Measurements from ENCODE around the gene PHLDA1.

The PHLDA1 gene

DNA sequence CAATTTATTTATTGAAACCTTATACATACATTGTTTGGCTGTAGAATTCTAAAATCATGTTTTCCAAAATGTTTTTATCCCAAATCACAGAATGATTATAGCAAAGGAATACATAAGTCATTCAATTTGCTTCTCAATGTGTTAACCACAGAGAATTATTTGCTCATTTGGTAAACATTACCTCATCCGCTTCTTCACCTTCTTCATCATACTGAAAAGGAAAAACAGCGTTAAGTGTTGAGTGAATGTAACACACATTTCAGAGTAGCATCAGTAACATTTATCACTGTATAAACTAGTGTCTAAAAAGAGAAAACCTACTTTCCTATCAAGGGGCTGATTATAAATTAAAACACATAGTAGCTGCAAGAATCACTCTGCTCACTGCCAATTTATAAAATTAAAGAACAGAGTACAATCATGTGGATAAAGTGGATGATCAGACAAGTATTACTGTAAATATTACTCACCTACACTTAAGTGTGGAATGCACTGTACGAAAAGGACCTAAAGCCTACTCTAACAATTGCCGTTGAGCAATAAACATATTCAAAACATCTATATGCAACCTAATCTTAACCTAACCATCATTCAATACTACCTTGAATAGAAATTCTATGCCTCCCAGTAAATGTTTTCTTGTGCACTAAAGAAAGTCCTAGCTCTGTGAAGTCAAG lies 18.1 kb upstream of the PHLDA1 start:
- ATAC-seq, result peak; percentile 28
- Mint-ChIP-seq H3K36me3 (ENCODE audit: low read depth) (peaks cover 69% of the 10 kb centered on the region), H3K27ac (peak overlapping the region; percentile 13)

DNA sequence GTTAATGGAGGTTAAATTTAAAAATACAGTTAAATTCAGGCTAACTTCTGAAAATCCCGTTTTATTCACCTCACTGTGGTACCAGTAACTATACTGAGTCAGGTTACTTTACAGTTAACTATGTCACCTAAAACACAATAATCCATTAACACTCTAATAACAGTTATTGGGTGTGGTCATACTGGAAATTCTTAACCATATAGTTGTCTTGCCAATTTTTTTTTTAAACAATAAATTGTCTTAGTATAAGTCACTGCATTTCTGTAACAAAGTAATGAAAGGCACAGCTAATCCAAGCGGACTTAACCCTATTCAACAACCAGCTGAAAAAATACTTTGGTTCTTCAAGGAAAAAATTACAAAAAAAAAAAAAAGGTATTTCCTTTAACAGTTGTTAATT lies 16.2 kb upstream of the PHLDA1 start:
- Mint-ChIP-seq H3K27ac (no peak overlapping the region), H3K4me3 (no peak overlapping the region), H3K4me1 (no peaks in the 10 kb centered on the region), H3K9me3 (no peaks in the 10 kb centered on the region), H3K27me3 (no peaks in the 10 kb centered on the region), H3K36me3 (ENCODE audit: low read depth) (peaks cover 59% of the 10 kb centered on the region)
- DNase-seq (no peak), ATAC-seq (no peak)

More for the DNA sequence above, 18.1 kb upstream of the PHLDA1 start:
- no peak for DNase-seq
- Mint-ChIP-seq H3K27me3 (no peaks in the 10 kb centered on the region), H3K9me3 (no peaks in the 10 kb centered on the region), H3K4me1 (no peaks in the 10 kb centered on the region), H3K4me3 (no peak overlapping the region)

DNA sequence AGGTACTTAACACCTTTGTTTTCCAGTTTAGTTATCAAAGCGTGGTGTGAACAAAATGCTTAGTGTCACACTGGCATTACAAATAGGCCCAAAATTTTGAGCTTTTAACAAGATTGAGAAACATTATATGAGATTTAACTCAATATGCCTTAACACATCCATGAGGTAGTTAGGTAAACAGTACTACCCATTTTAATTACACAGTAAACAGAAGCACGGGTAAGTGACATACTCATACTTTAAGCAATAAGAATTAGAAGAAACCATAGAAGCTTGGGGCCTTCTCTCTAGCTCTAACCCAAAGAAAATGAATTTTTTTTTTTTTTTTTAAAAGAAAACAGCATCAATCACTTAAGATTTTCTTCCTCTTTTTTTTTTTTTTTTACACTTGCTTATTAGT lies 15.5 kb upstream of the PHLDA1 start:
- H3K27me3 Mint-ChIP-seq, result no peaks in the 10 kb centered on the region
- H3K9me3 Mint-ChIP-seq, result no peaks in the 10 kb centered on the region
- no peak overlapping the region for H3K27ac Mint-ChIP-seq
- H3K4me3 Mint-ChIP-seq, result no peak overlapping the region
- ATAC-seq (no peak), DNase-seq (no peak)
- H3K4me1 Mint-ChIP-seq, result no peaks in the 10 kb centered on the region
- H3K36me3 Mint-ChIP-seq (ENCODE audit: low read depth), result peaks cover 54% of the 10 kb centered on the region

DNA sequence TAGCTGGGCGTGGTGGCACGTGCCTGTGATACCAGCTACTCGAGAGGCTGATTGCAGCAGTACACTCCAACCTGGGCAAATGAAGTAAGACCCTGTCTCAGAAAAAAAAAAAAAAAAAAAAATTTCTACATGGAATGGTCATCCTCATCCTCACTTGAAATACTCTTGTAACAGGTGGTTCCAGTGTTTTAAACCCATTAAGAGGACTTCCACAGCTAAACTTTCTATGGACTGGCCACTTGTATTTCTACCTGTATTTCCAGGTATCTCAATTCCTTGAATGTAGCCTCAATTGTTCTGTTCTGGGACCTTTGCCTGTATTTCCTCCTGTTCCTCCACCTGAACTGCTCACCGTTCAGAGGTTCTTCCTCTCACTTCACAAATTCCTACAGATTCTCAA lies 11.8 kb upstream of the PHLDA1 start:
- ATAC-seq (no peak), DNase-seq (no peak)
- no peaks in the 10 kb centered on the region for H3K27me3 Mint-ChIP-seq
- no peaks in the 10 kb centered on the region for H3K4me1 Mint-ChIP-seq
- H3K27ac Mint-ChIP-seq, result peak overlapping the region; percentile 15
- no peaks in the 10 kb centered on the region for H3K9me3 Mint-ChIP-seq
- peaks cover 25% of the 10 kb centered on the region for H3K36me3 Mint-ChIP-seq (ENCODE audit: low read depth)
- H3K4me3 Mint-ChIP-seq, result no peak overlapping the region

DNA sequence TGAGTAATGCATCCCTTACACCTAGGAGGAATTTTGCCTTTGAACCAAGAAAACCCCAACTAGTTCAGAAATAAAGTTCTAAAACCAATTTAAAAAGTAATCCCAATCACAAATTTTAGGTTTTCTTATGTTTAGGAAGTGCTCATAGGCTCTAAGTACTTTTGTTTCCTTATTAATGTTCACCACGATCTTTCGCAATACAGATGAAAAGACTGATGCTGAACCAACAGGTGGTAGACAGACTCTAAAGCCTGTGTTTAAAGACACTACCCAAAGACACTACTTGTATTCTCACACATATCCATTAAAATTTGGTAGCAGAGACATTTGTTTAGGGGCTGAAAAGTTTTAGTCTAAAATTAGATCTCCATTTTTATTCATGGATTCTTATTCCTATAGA lies 10.6 kb upstream of the PHLDA1 start:
- DNase-seq, result no peak
- no peak for ATAC-seq
- no peak overlapping the region for H3K27ac Mint-ChIP-seq
- H3K36me3 Mint-ChIP-seq (ENCODE audit: low read depth), result peaks cover 19% of the 10 kb centered on the region
- no peaks in the 10 kb centered on the region for H3K9me3 Mint-ChIP-seq
- H3K4me1 Mint-ChIP-seq, result peaks cover 7% of the 10 kb centered on the region
- no peaks in the 10 kb centered on the region for H3K27me3 Mint-ChIP-seq
- H3K4me3 Mint-ChIP-seq, result no peak overlapping the region

DNA sequence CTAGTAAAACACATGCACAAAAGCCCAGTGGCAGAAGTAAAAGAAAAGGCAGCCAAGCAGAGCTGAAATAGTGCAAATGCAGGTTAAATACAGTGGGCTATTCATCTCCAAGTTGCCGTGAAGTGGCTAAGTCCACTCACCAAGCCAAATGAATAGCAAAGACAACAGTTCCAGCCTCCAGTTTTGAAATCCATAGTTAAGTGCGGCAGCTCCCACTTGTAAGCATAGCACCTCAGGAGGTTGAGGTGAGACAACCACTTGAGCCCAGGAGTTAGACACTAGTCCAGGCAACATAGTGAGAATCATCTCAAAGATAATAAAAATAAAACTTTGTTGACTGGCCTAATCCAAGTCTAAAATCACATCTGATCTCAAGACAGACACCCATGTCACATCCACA lies 9.8 kb upstream of the PHLDA1 start:
- Mint-ChIP-seq H3K4me3 (no peak overlapping the region), H3K9me3 (no peaks in the 10 kb centered on the region), H3K36me3 (ENCODE audit: low read depth) (peaks cover 13% of the 10 kb centered on the region), H3K27me3 (no peaks in the 10 kb centered on the region), H3K4me1 (peaks cover 8% of the 10 kb centered on the region), H3K27ac (no peak overlapping the region)
- no peak for ATAC-seq
- DNase-seq, result no peak

DNA sequence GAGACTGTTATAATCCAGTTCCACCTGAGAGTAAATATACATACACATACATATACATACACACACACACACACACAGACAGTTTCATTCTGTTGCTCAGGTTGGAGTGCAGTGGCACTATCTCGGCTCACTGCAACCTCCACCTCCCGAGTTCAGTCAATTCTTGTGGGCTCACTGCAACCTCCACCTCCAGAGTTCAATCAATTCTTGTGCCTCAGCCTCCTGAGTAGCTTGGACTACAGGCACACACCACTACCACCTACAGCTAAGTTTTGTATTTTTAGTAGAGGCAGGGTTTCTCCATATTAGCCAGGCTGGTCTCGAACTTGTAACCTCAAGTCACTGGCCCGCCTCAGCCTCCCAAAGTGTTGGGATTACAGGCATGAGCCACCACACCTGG lies 8.9 kb upstream of the PHLDA1 start:
- Mint-ChIP-seq H3K27ac (no peak overlapping the region), H3K27me3 (no peaks in the 10 kb centered on the region), H3K9me3 (no peaks in the 10 kb centered on the region), H3K4me3 (no peak overlapping the region), H3K4me1 (peaks cover 12% of the 10 kb centered on the region), H3K36me3 (ENCODE audit: low read depth) (peaks cover 6% of the 10 kb centered on the region)
- DNase-seq, result no peak
- ATAC-seq, result no peak

DNA sequence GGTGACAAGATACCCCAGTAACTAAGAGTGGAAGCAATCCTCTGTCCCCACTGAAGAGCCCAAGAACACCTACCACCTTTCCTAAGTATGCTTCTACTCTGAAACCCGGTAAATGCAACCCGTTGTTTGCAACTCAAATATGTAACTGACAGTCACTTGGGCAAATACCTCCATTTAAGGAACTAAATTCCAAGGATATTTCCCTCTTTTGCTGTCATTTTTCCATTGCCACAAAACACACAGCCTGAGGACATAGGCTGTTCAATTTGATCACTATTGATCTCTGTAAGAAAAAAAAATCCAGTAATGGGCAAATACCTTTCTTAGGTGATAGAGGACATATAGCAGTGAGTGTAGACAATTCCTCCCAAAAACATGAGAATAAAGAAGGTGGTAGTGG lies 6.6 kb upstream of the PHLDA1 start:
- DNase-seq (no peak), ATAC-seq (no peak)
- no peak overlapping the region for H3K27ac Mint-ChIP-seq
- no peaks in the 10 kb centered on the region for H3K27me3 Mint-ChIP-seq
- H3K4me3 Mint-ChIP-seq, result no peak overlapping the region
- H3K9me3 Mint-ChIP-seq, result no peaks in the 10 kb centered on the region
- no peaks in the 10 kb centered on the region for H3K36me3 Mint-ChIP-seq (ENCODE audit: low read depth)
- H3K4me1 Mint-ChIP-seq, result peaks cover 29% of the 10 kb centered on the region

DNA sequence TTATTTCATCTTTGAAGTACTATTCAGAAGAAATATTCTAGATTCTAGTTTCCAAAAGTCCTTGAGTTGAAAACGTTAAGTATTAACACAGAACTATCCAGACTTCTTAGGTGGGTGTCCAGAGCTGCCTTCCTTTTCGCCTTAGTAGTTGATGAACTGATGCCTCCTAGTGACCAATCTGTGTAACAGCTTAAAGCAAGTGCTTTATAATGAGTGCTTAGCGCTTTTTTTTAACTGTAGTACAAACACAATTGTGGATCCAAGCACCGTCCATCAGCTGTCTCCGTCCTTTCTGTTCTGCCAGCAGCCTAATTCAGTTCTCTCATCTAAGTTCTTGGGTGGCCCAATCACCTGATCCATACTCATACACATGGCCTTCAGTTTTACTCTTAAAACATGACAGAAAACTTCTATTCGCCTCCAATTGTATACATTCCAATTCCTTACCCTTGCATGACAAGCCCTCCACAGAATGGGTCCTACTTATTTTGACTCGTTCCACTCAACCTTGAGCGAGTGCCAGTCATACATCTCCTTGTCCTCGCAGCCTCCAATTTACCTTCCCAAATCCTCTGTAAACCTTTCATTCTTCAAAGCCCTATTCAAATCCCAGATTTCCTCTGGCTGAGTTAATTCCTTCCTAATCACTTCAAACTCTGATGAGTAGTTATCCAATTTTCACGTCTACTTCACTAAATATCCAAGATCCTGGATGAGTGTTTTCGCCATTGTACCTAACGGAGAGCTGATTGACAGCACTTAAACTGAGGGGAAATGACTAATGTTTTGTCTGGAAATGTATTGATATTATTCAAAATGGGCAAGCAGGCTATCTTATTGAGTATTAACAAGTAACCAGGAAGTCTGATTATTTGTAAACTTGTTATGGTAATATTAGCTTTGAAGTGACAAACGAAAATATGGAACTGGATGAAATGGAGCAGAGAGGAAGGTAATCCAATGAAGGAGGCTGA lies 5.8 kb upstream of the PHLDA1 start:
- no peak for DNase-seq
- Mint-ChIP-seq H3K4me1 (peaks cover 36% of the 10 kb centered on the region), H3K27me3 (no peaks in the 10 kb centered on the region), H3K9me3 (no peaks in the 10 kb centered on the region), H3K36me3 (ENCODE audit: low read depth) (peaks cover 3% of the 10 kb centered on the region), H3K4me3 (no peak overlapping the region), H3K27ac (peak overlapping the region; percentile 6)
- ATAC-seq, result peak; percentile 55

DNA sequence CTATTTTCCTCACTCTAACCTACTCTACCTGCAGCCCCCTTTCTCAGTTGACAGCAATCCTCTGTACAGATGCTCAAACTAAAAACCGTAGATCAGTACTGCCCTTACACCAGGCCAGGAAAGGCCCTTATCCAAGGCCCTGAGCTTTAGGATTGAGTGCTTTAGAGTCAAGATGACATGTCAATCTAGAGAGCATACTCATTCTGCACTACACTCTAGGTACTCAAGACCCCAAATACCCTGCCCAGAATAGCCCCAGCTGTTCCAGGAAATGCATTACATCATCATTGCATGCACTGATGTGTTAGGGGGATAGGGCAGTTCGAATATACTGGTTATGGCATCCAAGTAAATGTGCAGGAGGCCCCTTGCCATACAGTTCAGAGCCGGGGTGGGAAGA lies 3.5 kb upstream of the PHLDA1 start:
- peaks cover 10% of the 10 kb centered on the region for H3K36me3 Mint-ChIP-seq (ENCODE audit: low read depth)
- H3K27me3 Mint-ChIP-seq, result peaks cover 3% of the 10 kb centered on the region
- DNase-seq, result no peak
- H3K4me3 Mint-ChIP-seq, result no peak overlapping the region
- ATAC-seq, result no peak
- no peaks in the 10 kb centered on the region for H3K9me3 Mint-ChIP-seq
- peaks cover 43% of the 10 kb centered on the region for H3K4me1 Mint-ChIP-seq
- no peak overlapping the region for H3K27ac Mint-ChIP-seq

DNA sequence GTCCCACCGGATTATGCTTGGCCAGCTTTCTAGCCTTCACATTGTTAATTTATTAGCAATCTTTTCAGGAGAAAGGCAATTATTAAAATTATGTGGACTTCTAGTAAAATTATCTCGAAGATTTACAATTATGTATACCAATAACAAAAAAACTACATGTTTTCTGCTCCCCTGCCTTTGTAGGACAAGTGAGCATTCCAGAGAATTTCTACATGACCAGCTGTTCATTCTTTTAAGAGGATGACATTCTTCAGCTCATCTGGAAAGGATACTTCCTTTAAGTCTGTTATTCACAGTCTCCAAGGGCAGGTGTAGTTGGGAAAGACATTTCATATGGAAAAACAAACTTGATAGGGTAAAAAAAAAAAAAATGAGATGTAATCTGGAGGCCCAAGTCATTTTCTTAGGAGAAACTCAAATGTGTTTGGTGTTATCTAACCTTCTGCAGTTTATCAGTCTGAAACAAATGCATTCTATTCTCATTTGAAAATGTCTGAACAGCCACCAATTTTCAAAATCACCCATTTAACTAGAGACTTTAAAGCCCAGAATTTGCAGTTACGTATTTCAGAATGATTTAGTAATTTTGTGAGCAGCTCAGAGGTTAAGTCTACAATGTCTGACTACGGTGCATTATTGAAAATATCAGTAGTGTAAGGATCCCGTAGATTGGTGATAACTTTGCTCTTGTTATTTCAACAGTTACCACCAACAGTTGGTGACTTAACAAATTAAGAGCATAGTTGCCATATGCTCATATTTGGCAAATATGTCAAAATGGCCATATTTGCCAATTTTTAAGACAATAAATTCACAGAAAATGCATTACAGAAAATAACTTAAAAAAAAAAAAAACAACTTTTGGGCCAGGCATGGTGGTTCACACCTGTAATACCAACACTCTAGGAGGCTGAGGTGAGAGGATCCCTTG lies 1.8 kb upstream of the PHLDA1 start:
- Mint-ChIP-seq H3K4me3 (peak overlapping the region; percentile 93), H3K4me1 (peaks cover 52% of the 10 kb centered on the region), H3K27me3 (peaks cover 3% of the 10 kb centered on the region), H3K36me3 (ENCODE audit: low read depth) (peaks cover 27% of the 10 kb centered on the region), H3K27ac (peak overlapping the region; percentile 96), H3K9me3 (no peaks in the 10 kb centered on the region)
- DNase-seq (no peak), ATAC-seq (no peak)

DNA sequence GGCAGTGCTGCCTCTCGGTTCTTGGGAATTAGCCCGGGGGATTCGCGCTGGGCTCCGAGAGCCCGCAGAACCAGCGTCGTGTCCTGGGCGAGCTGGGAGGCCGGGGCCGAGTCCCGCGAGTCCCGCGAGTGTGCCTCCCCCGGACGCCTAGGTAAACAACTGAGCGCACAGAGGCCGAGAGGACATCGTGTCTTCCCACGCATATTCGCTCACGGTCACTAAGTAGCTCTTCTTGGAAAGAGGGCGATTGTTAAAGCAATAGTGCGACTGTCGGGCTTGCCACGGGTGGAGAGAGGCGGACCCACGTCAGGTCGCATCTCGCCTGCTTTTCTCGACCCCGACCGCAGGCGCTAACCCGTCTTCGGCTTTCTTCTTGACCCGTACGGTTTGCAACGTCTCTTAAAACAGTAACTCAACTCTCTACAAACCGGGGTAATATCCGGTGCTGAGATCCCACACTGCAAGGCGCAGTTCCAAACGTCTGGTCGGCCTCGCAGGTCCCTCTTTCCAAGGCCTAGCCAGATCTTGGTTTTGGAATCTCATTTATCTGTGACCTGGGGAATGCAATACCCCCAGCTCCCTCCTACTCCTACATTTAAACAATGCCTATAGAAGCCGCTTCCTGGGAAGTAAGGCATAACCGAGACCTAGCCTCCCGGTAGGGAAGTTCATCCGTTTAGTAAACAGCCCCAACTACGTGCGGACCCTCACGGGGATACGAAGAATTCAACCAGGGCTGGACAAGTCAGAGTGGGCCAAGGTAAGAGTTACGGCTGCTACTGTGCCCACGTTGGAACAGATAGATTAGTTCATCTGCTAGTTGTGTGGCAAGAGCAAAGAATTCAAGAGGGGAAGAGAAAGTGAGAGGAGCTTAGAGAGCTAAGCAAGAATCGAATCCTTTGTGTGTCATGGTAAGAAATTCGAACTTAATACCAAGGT lies 736 bp upstream of the PHLDA1 start:
- Mint-ChIP-seq H3K4me3 (peak overlapping the region; percentile 93), H3K27me3 (peaks cover 3% of the 10 kb centered on the region), H3K9me3 (no peaks in the 10 kb centered on the region), H3K36me3 (ENCODE audit: low read depth) (peaks cover 32% of the 10 kb centered on the region), H3K27ac (peak overlapping the region; percentile 96), H3K4me1 (peaks cover 54% of the 10 kb centered on the region)
- peak; percentile 58 for DNase-seq
- ATAC-seq, result peak; percentile 22

DNA sequence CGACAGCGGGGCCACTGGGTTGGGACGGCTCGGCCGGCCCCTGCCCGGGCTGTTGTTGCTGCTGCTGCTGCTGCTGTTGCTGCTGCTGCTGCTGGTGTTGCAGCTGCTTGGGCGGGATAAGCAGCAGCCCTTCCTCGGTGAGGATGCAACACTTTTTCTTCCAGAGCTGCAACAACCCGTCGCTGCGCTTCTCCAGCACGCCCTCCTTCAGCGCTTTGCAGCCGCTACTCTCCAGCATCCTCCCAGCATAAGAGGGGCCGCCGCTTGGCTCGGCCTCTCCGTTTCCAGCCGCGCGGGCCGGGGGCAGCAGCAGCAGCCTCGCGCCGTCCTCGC lies 529 bp downstream of the PHLDA1 start:
- ATAC-seq, result peak; percentile 15
- Mint-ChIP-seq H3K4me3 (peak overlapping the region; percentile 93), H3K4me1 (peaks cover 64% of the 10 kb centered on the region)

More for the DNA sequence above, 529 bp downstream of the PHLDA1 start:
- DNase-seq, result no peak
- Mint-ChIP-seq H3K36me3 (ENCODE audit: low read depth) (peaks cover 45% of the 10 kb centered on the region), H3K27ac (peak overlapping the region; percentile 96), H3K9me3 (no peaks in the 10 kb centered on the region), H3K27me3 (peaks cover 3% of the 10 kb centered on the region)

All from activated naive CD8-positive, alpha-beta T cell treated with anti-CD3 and anti-CD28 coated beads, Interleukin-2, amount 50 U/mL, for 24 hours (primary cell).